ENCODE data around the gene PLXNA4.

PLXNA4 gene

GRCh38 chr7:132377703-132378584, 198.3 kb downstream of the PLXNA4 start:
- no peaks in the 10 kb centered on the region for H3K4me1 Mint-ChIP-seq (ENCODE audit: low read depth)
- H3K27me3 Mint-ChIP-seq, result peaks cover 3% of the 10 kb centered on the region
- H3K27ac Mint-ChIP-seq, result no peak overlapping the region
- no peaks in the 10 kb centered on the region for H3K36me3 Mint-ChIP-seq (ENCODE audit: low read depth)
- H3K4me3 Mint-ChIP-seq, result no peak overlapping the region
- no peaks in the 10 kb centered on the region for H3K9me3 Mint-ChIP-seq

GRCh38 chr7:132377015-132377414, 199.3 kb downstream of the PLXNA4 start:
- Mint-ChIP-seq H3K4me3 (no peak overlapping the region), H3K27ac (no peak overlapping the region)

GRCh38 chr7:132376361-132377013, 199.8 kb downstream of the PLXNA4 start:
- H3K36me3 Mint-ChIP-seq (ENCODE audit: low read depth), result no peaks in the 10 kb centered on the region
- H3K27ac Mint-ChIP-seq, result no peak overlapping the region
- no peaks in the 10 kb centered on the region for H3K9me3 Mint-ChIP-seq
- no peaks in the 10 kb centered on the region for H3K27me3 Mint-ChIP-seq
- H3K4me3 Mint-ChIP-seq, result no peak overlapping the region
- H3K4me1 Mint-ChIP-seq (ENCODE audit: low read depth), result no peaks in the 10 kb centered on the region

More at GRCh38 chr7:132377015-132377414, 199.3 kb downstream of the PLXNA4 start:
- Mint-ChIP-seq H3K9me3 (no peaks in the 10 kb centered on the region), H3K36me3 (ENCODE audit: low read depth) (no peaks in the 10 kb centered on the region), H3K27me3 (peaks cover 3% of the 10 kb centered on the region), H3K4me1 (ENCODE audit: low read depth) (no peaks in the 10 kb centered on the region)

- no peaks in the 10 kb centered on the region for H3K9me3 Mint-ChIP-seq
- no peak overlapping the region for H3K27ac Mint-ChIP-seq
- no peaks in the 10 kb centered on the region for H3K27me3 Mint-ChIP-seq
- H3K36me3 Mint-ChIP-seq (ENCODE audit: low read depth), result no peaks in the 10 kb centered on the region
- no peak overlapping the region for H3K4me3 Mint-ChIP-seq
- H3K4me1 Mint-ChIP-seq (ENCODE audit: low read depth), result no peaks in the 10 kb centered on the region
Measured at GRCh38 chr7:132373879-132374278, 202.4 kb downstream of the PLXNA4 start.

- H3K4me1 Mint-ChIP-seq (ENCODE audit: low read depth), result no peaks in the 10 kb centered on the region
- H3K9me3 Mint-ChIP-seq, result no peaks in the 10 kb centered on the region
- H3K27ac Mint-ChIP-seq, result no peak overlapping the region
- no peaks in the 10 kb centered on the region for H3K27me3 Mint-ChIP-seq
- no peaks in the 10 kb centered on the region for H3K36me3 Mint-ChIP-seq (ENCODE audit: low read depth)
- H3K4me3 Mint-ChIP-seq, result no peak overlapping the region
Measured at GRCh38 chr7:132373041-132373440, 203.2 kb downstream of the PLXNA4 start.

GRCh38 chr7:132371948-132372347, 204.3 kb downstream of the PLXNA4 start:
- Mint-ChIP-seq H3K4me1 (ENCODE audit: low read depth) (no peaks in the 10 kb centered on the region), H3K36me3 (ENCODE audit: low read depth) (no peaks in the 10 kb centered on the region), H3K27ac (no peak overlapping the region), H3K4me3 (no peak overlapping the region), H3K9me3 (no peaks in the 10 kb centered on the region), H3K27me3 (no peaks in the 10 kb centered on the region)

DNA sequence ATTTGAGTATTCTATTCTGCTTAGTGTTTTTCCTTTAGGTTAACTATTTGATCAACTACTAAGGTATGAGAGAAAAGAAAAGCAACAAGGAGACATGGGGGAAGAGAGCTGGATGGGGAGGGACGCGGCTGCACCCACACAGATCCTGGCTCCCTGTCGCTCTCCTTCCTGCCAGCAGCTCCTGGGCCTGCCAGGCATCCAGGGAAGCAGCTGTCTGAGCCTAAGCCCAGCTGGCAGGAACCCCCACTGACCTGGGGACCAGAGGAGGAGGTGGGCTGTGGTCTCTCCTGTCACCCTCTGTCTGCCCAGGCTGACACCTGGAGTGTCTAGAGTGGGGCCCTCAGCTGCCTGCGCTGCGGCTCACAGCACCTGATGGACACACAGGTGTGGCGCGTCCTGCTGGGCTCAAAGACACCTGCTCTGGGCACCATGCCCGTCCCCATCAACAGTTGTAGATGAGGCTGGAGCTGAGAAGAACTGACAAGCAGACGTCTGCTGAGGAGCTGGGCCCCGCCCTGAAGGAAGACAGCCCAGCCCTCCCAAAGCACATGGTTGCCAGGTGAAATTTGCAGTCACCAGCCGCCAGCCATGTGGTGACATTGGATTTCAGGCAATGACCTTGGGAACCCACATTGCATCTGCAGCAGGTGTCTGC, 207.9 kb downstream of the PLXNA4 start:
- Mint-ChIP-seq H3K9me3 (no peaks in the 10 kb centered on the region), H3K27ac (no peak overlapping the region), H3K36me3 (ENCODE audit: low read depth) (no peaks in the 10 kb centered on the region), H3K4me1 (ENCODE audit: low read depth) (no peaks in the 10 kb centered on the region), H3K4me3 (no peak overlapping the region), H3K27me3 (peaks cover 5% of the 10 kb centered on the region)

DNA sequence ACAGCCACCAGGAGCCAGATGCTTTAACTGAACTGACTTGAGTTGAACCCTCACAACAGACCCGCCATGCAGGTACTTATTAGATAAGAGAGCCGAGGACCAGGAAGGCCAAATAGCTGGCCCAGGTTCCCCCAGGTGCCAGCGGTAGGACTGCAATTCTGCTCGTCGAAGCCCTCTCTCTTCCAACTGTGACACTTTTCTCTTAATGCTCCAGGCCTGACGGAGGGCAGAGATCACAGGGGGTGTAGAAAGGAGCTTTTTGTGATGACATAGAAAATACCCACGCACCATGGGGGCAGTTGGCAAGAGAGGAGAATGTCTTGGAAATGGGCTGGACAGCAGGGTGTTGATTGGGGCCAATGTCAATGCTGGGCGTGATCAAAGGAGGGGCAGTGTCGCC, 208.5 kb downstream of the PLXNA4 start:
- Mint-ChIP-seq H3K4me1 (ENCODE audit: low read depth) (no peaks in the 10 kb centered on the region), H3K4me3 (no peak overlapping the region), H3K9me3 (no peaks in the 10 kb centered on the region), H3K27me3 (peaks cover 5% of the 10 kb centered on the region), H3K36me3 (ENCODE audit: low read depth) (no peaks in the 10 kb centered on the region), H3K27ac (no peak overlapping the region)

DNA sequence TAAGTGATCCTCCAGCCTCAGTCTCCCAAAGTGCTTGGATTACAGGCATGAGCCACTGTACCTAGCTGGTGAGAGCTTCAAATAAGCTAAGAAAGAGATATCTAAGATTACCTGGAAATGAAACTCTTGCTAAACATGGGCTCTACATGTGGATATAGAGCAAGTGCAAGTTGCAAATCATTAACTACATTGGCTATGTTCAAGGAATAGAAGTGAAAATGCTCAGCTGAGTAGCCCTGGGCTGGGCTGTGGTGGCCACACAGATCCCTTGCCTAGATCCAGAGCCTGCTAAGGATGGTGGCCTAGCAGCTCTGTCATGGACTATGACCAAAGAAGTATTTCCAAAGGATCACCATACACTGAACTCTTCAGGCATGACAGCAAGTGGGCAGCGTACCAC, 209.3 kb downstream of the PLXNA4 start:
- H3K36me3 Mint-ChIP-seq (ENCODE audit: low read depth), result no peaks in the 10 kb centered on the region
- no peak overlapping the region for H3K4me3 Mint-ChIP-seq
- peaks cover 5% of the 10 kb centered on the region for H3K27me3 Mint-ChIP-seq
- H3K9me3 Mint-ChIP-seq, result no peaks in the 10 kb centered on the region
- no peaks in the 10 kb centered on the region for H3K4me1 Mint-ChIP-seq (ENCODE audit: low read depth)
- no peak overlapping the region for H3K27ac Mint-ChIP-seq

GRCh38 chr7:132364226-132364625, 212.0 kb downstream of the PLXNA4 start:
- Mint-ChIP-seq H3K27me3 (peaks cover 5% of the 10 kb centered on the region), H3K27ac (no peak overlapping the region), H3K4me1 (ENCODE audit: low read depth) (no peaks in the 10 kb centered on the region), H3K9me3 (no peaks in the 10 kb centered on the region), H3K36me3 (ENCODE audit: low read depth) (no peaks in the 10 kb centered on the region), H3K4me3 (no peak overlapping the region)

- Mint-ChIP-seq H3K4me1 (ENCODE audit: low read depth) (no peaks in the 10 kb centered on the region), H3K27ac (no peak overlapping the region)
Measured at GRCh38 chr7:132362059-132362458, 214.2 kb downstream of the PLXNA4 start.

GRCh38 chr7:132361146-132361545, 215.1 kb downstream of the PLXNA4 start:
- H3K4me1 Mint-ChIP-seq (ENCODE audit: low read depth), result no peaks in the 10 kb centered on the region
- no peaks in the 10 kb centered on the region for H3K9me3 Mint-ChIP-seq
- no peak overlapping the region for H3K27ac Mint-ChIP-seq
- peaks cover 9% of the 10 kb centered on the region for H3K27me3 Mint-ChIP-seq
- H3K4me3 Mint-ChIP-seq, result no peak overlapping the region
- no peaks in the 10 kb centered on the region for H3K36me3 Mint-ChIP-seq (ENCODE audit: low read depth)

More at GRCh38 chr7:132362059-132362458, 214.2 kb downstream of the PLXNA4 start:
- Mint-ChIP-seq H3K36me3 (ENCODE audit: low read depth) (no peaks in the 10 kb centered on the region), H3K27me3 (peaks cover 8% of the 10 kb centered on the region), H3K4me3 (no peak overlapping the region), H3K9me3 (no peaks in the 10 kb centered on the region)

DNA sequence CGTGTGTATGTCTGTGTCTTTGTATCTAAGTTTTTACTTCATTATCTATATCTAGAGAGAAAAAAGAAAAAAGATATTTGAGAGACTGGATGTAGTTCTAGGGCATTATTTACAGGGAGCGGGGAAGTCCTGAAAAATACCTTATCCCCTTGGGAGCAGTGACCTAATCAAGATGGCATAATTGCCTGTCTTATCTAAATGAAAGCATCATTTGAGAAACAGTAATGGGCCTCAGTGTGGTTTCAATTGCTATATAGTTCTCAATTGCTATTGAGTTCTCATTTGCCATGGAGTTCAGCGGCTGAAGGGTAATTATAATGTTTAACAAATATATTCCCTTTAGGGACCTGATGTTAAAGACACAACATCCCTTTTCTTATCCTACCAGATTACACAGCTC, 216.5 kb downstream of the PLXNA4 start:
- H3K36me3 Mint-ChIP-seq (ENCODE audit: low read depth), result no peaks in the 10 kb centered on the region
- no peaks in the 10 kb centered on the region for H3K4me1 Mint-ChIP-seq (ENCODE audit: low read depth)

DNA sequence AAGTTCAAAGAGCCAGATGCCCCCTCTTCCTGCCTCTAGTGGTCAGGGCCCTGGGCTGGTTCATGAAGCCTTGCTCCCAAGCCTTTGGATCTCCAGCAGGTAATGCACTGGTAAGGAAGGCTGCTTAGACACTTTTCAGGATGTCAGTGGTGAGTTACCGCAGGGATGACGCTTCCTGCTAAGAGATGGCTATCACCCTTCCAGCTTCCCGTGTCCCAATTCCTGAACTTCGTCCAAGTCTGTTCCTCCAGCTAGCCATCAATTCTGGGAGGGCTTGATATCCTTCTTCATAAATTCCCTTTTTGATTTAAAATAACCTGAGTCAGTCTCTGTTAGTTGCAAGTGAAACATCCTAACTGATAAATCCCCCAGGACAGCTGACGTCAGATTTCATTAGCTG, 221.2 kb downstream of the PLXNA4 start:
- no peak overlapping the region for H3K4me3 Mint-ChIP-seq
- H3K27me3 Mint-ChIP-seq, result peaks cover 19% of the 10 kb centered on the region
- H3K4me1 Mint-ChIP-seq (ENCODE audit: low read depth), result no peaks in the 10 kb centered on the region
- H3K27ac Mint-ChIP-seq, result no peak overlapping the region
- no peaks in the 10 kb centered on the region for H3K9me3 Mint-ChIP-seq
- no peaks in the 10 kb centered on the region for H3K36me3 Mint-ChIP-seq (ENCODE audit: low read depth)

More for the DNA sequence above, 216.5 kb downstream of the PLXNA4 start:
- Mint-ChIP-seq H3K9me3 (no peaks in the 10 kb centered on the region), H3K27ac (no peak overlapping the region), H3K27me3 (peaks cover 4% of the 10 kb centered on the region), H3K4me3 (no peak overlapping the region)

GRCh38 chr7:132354527-132354926, 221.7 kb downstream of the PLXNA4 start:
- Mint-ChIP-seq H3K4me3 (no peak overlapping the region), H3K36me3 (ENCODE audit: low read depth) (no peaks in the 10 kb centered on the region), H3K27me3 (peaks cover 19% of the 10 kb centered on the region), H3K27ac (no peak overlapping the region), H3K9me3 (no peaks in the 10 kb centered on the region), H3K4me1 (ENCODE audit: low read depth) (no peaks in the 10 kb centered on the region)

Measured in stimulated activated naive CD8-positive, alpha-beta T cell treated with anti-CD3 and anti-CD28 coated beads, Interleukin-15, Interleukin-2, amounts not matched to agents 100 ng/mL and 50 ng/mL, for 24 hours (primary cell).